ENCODE results near the gene LHX6. TPM values are rescaled to one million over a fixed set of nuclear protein-coding genes. Genes with fewer than 3 reads are reported as not detected.

Gene LHX6
- total and polyA plus RNA-seq, 2 of the 13 experiments (the other 11 are each of a cell fraction or from before 2014, with no cell fraction given): 1.1 to 1.3 TPM

DNA sequence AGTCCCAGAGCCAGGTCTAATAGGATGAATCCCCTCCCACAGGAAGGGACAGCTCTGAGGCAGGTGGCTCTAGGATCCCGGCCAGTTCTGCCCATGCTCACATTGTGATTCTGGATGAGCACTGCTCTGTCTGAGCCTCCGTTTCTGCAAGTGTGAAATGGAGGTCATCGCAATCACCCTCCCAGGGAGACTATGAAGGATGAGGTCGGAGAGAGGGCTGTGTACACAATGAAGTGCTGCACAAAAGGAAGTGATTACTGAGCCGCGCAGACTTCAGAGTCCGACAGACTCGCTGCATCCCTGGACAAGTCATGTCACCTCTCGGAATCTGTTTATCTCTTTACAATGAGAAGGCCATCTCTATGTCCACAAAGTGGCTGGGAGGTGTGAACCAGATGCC lies 21.7 kb downstream of the LHX6 start:
- no peaks in the 10 kb centered on the region for H3K9me3 ChIP-seq (ENCODE audit: low read length)
- ATAC-seq (peak; percentile 29; the same call in 1 of the 3 replicates), DNase-seq (ENCODE audit: low spot score) (no peak), FAIRE-seq (no peak)
- no peak overlapping the region for H3K4me2 ChIP-seq (ENCODE audit: low read depth, low read length)
- no TSS peak for BruUV-seq (replicated peaks)
- no peak overlapping the region for H3K4me3 ChIP-seq (replicated peaks in 1 of 3; ENCODE audit: insufficient read depth in 1 of 3, low read depth in 2 of 3, low read length in 3 of 3)
- H3K4me1 ChIP-seq (ENCODE audit: insufficient read depth, low read length): peaks cover 7% of the 10 kb centered on the region; the same call in 1 of the 2 replicates
- TF ChIP-seq ZNF282 (IDR thresholded peaks at IDR 0.05; ENCODE audit: partially characterized antibody) (no peak), FOXA1 (IDR thresholded peaks at IDR 0.05) (no peak), FOXA1 (CRISPR knock-in tag; IDR thresholded peaks at IDR 0.05) (peak; percentile 24; the same call in 1 of the 2 replicates), KAT7 (CRISPR knock-in tag; IDR thresholded peaks at IDR 0.05; ENCODE audit: borderline replicate concordance) (no peak), GATAD2A (CRISPR knock-in tag; IDR thresholded peaks at IDR 0.05) (no peak)
- TF ChIP-seq, protein P1, sequence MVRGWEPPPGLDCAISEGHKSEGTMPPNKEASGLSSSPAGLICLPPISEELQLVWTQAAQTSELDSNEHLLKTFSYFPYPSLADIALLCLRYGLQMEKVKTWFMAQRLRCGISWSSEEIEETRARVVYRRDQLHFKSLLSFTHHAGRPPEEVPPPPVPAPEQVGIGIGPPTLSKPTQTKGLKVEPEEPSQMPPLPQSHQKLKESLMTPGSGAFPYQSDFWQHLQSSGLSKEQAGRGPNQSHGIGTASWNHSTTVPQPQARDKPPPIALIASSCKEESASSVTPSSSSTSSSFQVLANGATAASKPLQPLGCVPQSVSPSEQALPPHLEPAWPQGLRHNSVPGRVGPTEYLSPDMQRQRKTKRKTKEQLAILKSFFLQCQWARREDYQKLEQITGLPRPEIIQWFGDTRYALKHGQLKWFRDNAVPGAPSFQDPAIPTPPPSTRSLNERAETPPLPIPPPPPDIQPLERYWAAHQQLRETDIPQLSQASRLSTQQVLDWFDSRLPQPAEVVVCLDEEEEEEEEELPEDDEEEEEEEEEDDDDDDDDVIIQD (CRISPR knock-in tag; IDR thresholded peaks at IDR 0.05; ENCODE audit: low read depth): no peak
- no peaks in the 10 kb centered on the region for H4K20me1 ChIP-seq (ENCODE audit: insufficient read depth, low read length)
- H2AFZ ChIP-seq (ENCODE audit: low read length): no peak overlapping the region
- 61% methylated on average over 3 of the region's 9 CpGs for WGBS (ENCODE audit: low lambda C conversion rate)
- ChIA-PET CTCF (ENCODE audit: low intra/inter-chr PET ratio, low total read pairs) (no interaction called here), POLR2A (no interaction called here)
- no peaks in the 10 kb centered on the region for H3K79me2 ChIP-seq (ENCODE audit: insufficient read depth, low read length)
- H3K36me3 ChIP-seq (replicated peaks in 1 of 2; ENCODE audit: control insufficient read depth in 1 of 2, insufficient read depth in 2 of 2, low read length in 2 of 2): no peaks in the 10 kb centered on the region
- no peak overlapping the region for H3K27ac ChIP-seq (ENCODE audit: extremely low read length, insufficient read depth, low read length)
- no peak overlapping the region for H3K9ac ChIP-seq (ENCODE audit: insufficient read depth, low read depth, low read length)
- in situ Hi-C loops (cut with HindIII; ENCODE audit: extremely low pct_ligation_motif_present, low pct_unique_long_range_greater_than_20kb) (no loop called here), intact Hi-C loops (cut with micrococcal nuclease; ENCODE audit: unreplicated experiment) (no loop called here)
- peaks cover 2 to 3% of the 10 kb centered on the region in 2 experiments; a peak in 1 of 5 replicates for H3K27me3 ChIP-seq (ENCODE audit: control insufficient read depth in 1 of 2, insufficient read depth in 2 of 2, low read length in 2 of 2)

DNA sequence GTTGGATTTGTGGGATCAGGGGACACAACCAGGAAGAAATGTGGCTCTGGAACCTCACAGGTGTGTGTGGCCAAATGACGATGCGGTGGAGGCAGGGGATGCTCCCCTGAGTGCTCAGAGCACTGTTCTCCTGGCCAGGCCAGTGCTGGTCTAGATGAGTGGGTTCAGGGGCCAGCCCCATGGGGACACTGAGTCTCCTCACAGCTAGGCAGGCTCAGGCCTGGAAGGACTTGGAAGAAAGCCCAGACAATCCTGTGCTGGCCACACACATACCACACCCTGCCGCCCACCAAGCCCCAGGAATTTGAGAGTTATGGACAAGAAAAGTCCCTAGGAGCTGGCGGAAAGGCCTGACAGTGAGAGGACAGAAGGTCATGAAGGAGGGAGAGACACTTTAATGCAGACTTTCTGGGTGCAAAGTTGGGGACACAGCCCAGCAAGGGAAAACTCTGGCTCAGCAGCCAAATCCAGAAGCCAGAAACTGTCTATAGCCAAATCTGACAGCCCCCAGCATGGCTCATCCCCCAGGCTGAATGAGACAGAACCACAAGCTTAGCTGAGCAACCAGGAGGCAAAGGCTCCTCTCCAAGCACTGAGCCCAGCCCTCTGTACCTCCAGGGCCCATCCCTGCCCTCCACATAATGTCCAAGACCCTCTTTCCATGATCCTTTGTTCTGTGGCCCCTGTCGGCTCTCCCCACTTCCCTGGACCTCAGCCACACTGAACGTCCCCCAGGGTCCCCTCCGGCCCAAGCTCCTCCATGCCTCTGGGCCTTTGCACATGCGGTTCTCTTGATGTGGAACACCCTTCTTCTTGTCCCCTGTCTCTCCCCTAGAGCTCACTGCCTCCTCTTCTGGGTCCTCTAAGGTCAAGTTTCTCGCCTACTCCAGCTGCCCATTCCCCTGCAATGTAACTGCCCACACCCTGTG lies 22.4 kb downstream of the LHX6 start:
- ChIA-PET POLR2A (no interaction called here), CTCF (ENCODE audit: low intra/inter-chr PET ratio, low total read pairs) (no interaction called here)
- in situ Hi-C loops (cut with HindIII; ENCODE audit: extremely low pct_ligation_motif_present, low pct_unique_long_range_greater_than_20kb) (no loop called here), intact Hi-C loops (cut with micrococcal nuclease; ENCODE audit: unreplicated experiment) (no loop called here)
- FAIRE-seq: no peak
- no peak for ATAC-seq
- WGBS (ENCODE audit: low lambda C conversion rate): 73% methylated on average over 9 of the region's 9 CpGs
- 0 out of 2 replicates have a peak, but pooled peaks cover under 1% of the 10 kb centered on the region for H3K4me1 ChIP-seq (ENCODE audit: insufficient read depth, low read length)
- no peaks in the 10 kb centered on the region for H3K9me3 ChIP-seq (ENCODE audit: low read length)
- no peaks in the 10 kb centered on the region for H3K36me3 ChIP-seq (replicated peaks in 1 of 2; ENCODE audit: control insufficient read depth in 1 of 2, insufficient read depth in 2 of 2, low read length in 2 of 2)
- H3K27ac ChIP-seq (ENCODE audit: extremely low read length, insufficient read depth, low read length): no peak overlapping the region
- no peaks in the 10 kb centered on the region for H3K79me2 ChIP-seq (ENCODE audit: insufficient read depth, low read length)
- no peak overlapping the region for H2AFZ ChIP-seq (ENCODE audit: low read length)
- BruUV-seq (replicated peaks): no TSS peak
- no peak overlapping the region for H3K4me3 ChIP-seq (replicated peaks in 1 of 3; ENCODE audit: insufficient read depth in 1 of 3, low read depth in 2 of 3, low read length in 3 of 3)
- no peaks in the 10 kb centered on the region for H4K20me1 ChIP-seq (ENCODE audit: insufficient read depth, low read length)
- no peak overlapping the region for H3K9ac ChIP-seq (ENCODE audit: insufficient read depth, low read depth, low read length)
- no peak overlapping the region for H3K4me2 ChIP-seq (ENCODE audit: low read depth, low read length)
- peaks cover 2 to 3% of the 10 kb centered on the region in 2 experiments; a peak in 1 of 5 replicates for H3K27me3 ChIP-seq (ENCODE audit: control insufficient read depth in 1 of 2, insufficient read depth in 2 of 2, low read length in 2 of 2)
- DNase-seq (ENCODE audit: low spot score): no peak
- TF ChIP-seq, protein P2, sequence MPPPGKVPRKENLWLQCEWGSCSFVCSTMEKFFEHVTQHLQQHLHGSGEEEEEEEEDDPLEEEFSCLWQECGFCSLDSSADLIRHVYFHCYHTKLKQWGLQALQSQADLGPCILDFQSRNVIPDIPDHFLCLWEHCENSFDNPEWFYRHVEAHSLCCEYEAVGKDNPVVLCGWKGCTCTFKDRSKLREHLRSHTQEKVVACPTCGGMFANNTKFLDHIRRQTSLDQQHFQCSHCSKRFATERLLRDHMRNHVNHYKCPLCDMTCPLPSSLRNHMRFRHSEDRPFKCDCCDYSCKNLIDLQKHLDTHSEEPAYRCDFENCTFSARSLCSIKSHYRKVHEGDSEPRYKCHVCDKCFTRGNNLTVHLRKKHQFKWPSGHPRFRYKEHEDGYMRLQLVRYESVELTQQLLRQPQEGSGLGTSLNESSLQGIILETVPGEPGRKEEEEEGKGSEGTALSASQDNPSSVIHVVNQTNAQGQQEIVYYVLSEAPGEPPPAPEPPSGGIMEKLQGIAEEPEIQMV (CRISPR knock-in tag; IDR thresholded peaks at IDR 0.05; ENCODE audit: low read depth): no peak
- TF ChIP-seq, protein P3, sequence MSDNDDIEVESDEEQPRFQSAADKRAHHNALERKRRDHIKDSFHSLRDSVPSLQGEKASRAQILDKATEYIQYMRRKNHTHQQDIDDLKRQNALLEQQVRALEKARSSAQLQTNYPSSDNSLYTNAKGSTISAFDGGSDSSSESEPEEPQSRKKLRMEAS (IDR thresholded peaks at IDR 0.05): no peak
- no peak for TF ChIP-seq SRY (CRISPR knock-in tag; IDR thresholded peaks at IDR 0.05)
- no peak for TF ChIP-seq ZNF550 (CRISPR knock-in tag; IDR thresholded peaks at IDR 0.05; ENCODE audit: borderline replicate concordance)
- TF ChIP-seq ZNF772 (CRISPR knock-in tag; IDR thresholded peaks at IDR 0.05): no peak
- no peak for TF ChIP-seq ZFYVE20 (CRISPR knock-in tag; IDR thresholded peaks at IDR 0.05; ENCODE audit: borderline replicate concordance, low read depth)
- TF ChIP-seq SPEN (CRISPR knock-in tag; IDR thresholded peaks at IDR 0.05; ENCODE audit: low read depth): no peak
- no peak for TF ChIP-seq RORA (CRISPR knock-in tag; IDR thresholded peaks at IDR 0.05)

Data from HepG2 (cell line).